ENCODE results near the gene PIP5K1B.

PIP5K1B gene

DNA sequence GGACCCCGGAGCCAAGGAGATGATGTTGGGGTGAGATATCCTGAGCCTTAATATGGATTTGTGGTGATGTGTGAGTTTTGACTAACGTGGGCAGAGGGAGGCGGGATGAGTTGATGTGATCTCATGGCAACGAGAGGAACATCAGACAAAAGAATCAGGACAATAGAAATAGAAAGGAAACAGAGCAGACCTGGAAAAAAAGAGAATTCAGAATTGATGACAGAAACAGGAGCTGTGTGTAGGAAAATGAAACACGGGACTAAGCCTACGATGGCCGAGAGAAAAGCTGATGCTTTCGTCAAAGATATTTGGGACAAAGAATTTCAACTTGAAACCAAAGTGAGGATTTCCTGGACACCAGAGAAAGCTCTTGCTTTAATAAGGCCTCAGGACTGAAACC, 298.0 kb downstream of the PIP5K1B start:
- no peak for DNase-seq

DNA sequence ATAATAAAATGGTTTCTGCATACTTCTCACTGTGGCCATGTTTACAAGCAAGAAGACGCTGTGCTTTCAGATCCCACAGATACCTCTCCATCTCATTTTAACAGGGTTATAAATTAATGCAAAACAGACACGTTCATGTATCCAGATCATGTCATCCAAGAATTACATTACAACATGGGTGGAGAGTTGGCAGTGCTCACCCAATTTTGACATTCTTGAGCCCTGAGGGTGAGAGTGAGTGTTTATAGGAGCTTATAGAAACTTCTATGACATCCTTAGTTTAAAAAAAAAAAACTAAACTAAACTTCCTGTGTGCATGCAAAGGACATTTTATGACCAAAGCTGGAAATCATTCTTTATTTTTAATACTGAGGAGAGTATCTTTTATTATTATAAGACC, 299.8 kb downstream of the PIP5K1B start:
- no peak for DNase-seq

DNA sequence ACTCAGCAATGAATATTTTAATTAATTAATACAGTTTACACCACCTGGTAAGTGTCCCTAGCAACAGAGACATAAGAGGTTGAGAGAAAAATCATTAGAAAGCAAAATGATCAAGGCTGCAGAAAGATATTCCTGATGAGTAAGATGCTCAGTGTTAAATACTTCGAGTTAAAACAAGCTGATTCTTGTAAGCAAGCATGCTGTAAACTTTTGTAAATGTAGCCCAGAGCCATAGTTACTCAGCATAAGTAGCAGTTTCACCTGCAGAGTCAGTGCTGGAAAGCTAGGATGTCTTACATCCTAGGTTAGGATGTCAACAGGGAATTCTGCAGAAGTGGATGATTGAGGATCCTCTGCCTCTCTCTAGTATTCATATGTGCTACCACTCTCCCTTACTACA, 304.7 kb downstream of the PIP5K1B start:
- DNase-seq: no peak

DNA sequence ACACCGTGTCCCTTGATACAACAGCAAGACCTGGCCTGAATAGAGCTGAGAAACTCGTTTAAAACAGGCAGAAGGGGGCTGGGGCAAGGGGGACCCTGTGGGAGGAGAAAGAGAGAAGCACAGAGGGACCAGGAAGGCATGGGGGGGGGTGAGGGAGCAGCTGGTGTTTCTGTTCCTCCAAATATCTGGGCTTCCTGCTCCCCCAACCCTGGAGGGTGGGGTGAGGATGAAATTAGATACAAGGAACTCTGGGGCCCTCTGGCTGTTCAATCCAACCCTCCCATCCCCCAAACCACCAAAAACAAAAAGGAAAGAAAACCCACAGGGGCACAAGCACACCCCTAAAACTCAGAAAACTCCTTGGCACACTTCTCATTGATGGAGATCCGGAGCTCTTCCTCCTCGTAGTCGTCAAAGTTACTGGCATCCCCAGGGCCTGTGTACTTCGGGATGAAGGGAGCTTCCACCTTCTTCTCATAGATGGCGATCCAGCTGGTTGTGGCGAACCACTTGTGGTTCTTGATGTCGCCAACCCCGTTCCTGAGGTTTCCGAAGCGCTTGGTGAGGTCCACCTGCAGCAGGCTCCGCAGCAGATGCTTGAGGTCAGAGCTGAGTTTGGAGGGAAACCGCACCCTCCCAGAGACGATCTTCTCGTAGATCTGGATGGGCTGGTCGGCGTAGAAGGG, 307.8 kb downstream of the PIP5K1B start:
- no peak for DNase-seq

DNA sequence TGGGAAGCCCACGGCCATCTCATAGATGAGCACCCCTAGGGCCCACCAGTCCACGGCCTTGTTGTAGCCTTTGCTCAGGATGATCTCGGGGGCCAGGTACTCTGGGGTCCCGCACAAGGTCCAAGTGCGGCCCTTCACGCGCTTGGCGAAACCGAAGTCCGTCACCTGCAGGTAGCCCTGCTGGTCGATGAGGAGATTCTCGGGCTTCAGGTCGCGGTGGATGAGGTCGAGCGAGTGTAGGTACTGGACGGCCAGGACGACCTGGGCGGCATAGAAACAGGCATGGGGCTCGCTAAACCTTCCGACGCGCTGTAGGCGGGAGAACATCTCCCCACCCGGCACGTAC, 308.3 kb downstream of the PIP5K1B start:
- no peak for DNase-seq

DNA sequence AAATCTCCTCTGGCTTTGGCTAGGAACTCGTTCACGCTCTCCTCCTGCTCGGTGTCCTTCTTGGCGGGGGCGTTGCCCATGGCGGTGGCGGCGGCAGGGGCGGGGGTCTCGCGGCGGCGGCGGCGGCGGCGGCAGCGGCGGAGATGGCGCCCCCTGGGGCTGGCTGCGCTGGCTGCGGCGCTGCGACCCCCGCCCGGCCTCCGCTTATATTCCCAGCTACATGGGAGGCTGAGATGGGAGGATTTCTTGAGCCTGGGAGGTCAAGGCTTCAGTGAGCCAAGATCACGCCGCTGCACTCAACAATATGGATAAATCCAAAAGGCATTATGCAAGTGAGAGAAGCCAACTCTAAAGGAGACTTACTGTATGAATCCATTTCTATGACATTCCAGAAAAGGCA, 309.0 kb downstream of the PIP5K1B start, which contains the start of gene PRKACG:
TSS of gene PRKACG (minus strand) at position 101 of the 400 bp plus-strand sequence. CDS start at position 80, 21 bp downstream.
- DNase-seq: no peak

DNA sequence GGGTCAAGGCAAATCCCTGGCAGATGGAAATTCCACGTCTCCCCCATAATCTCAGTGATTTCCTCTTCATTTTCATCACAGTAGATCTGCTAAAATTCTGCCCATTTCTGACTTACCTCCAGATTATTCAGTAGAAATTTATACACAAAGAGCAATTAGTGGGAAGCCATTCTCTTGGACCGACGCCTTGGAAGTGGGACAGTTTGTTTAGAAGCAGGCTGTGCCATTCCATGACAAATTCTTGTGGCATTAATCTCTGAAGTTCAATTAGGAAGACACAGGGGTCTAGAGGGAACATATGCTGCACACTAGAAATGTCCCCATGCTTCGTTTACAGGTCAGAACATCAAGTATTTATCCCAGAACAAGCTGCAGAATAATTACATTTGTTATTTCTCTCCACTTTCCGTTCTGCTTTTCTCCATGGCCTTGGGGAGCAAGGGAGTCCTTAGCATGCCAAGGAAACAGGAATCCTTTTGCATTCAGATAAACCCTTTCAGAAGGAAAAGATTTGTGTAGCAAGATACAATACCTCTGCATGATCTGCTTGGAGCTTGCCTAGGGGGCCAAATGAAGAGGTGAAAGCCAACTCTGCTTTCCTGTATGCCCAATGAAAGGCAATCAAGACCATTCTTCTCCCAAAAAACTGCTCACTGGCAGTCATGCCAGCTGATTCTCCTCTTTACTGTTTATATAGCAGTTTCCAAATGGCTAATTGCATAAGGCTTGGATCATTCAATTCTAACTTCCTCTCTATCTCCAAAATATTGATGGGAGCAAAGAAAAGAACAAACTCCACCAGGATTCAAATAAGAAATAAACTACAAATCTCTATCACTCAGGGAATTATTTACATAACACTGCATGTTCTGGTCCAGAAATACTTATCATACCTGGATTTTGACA, 311.4 kb downstream of the PIP5K1B start:
- DNase-seq: no peak

DNA sequence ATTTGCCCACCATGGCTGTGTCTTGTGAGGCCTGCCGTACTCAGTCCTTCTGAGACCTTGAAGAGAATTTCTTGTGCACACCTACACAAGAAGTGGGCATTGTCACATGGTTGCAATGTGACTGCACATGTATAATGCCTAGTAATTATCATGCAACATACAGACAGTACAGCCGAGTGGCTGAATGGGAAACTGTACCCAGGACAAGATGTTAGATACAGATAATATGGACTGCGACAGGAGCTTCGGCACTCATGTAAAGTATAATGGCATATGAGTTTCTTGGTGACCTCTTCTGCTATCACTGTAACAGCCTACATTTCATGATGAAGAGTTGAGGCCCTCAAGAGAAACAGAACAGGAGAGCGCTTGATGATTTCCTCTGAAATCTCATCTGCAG, 313.7 kb downstream of the PIP5K1B start:
- DNase-seq: no peak

DNA sequence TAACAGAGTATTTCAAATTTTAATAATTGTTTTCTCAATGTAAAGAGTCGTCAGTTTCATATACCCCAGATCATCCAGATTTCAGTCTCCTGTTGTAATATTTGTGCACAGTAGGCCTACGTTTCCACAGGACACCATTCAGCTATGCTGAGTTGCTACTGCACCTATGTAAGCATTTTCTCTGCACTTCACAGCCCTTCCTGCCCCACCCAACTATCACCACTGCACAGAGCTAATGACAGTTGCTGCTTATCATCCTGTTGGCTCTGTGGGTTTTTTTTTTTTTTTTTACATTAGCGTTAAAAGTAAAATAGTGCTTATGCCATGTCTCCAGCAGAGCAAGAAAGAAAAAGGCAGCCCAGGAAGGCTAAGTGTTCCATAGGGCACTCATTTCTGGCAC, 314.8 kb downstream of the PIP5K1B start:
- no peak for DNase-seq

DNA sequence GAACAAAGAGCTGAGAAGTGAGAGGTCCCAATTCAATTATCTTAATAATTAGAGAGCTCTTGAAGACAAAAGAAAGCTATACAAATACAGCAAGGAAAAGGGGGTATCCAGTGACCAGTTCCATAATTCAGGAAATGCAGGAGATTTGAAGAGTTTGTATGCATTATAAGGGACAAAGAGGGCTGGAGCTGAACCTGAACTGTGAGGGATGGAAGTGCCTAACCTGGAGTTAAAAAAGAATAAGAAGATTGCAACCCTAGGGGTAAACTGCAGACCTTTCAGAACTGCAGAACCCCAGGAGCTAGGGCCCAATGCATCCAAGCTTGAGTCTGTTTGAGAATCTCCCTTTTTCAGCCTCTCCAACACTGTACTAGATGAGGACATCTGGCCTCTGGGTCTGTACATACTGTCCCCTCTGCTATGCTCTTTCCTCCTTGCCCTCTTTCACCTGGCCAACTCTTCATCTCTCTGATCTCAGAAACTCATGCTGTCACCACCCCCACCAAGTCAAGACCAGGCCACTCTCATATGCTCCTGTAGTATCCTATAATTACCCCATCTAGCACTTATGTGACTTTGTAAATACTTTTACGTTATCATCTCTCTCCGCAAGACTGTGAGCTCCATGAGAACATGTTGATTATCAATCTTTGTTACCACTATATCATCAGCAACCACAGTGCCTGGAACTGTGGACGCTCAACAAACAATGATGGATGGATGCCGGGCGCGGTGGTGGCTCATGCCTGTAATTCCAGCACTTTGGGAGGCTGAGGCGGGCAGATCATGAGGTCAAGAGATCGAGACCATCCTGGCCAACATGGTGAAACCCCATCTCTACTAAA, 315.5 kb downstream of the PIP5K1B start:
- DNase-seq: no peak

DNA sequence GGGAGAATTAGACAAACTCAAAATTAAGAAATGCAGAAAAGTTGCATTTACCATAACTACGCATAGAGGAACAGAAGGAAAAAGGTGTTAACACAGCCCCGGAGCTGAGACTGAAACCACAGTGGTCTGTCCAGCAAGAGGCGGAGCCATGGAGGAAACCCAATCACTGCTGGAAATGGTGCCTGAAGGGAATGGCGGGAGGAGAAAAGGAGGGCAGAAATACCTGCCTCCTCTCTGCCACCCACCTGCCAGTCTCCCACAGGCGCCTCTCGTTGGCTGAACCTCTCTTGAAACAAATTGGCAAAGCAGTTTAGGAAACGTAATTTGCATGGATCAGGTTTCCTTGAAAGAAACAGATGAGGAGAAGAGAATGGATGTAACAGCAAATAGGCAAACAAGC, 318.6 kb downstream of the PIP5K1B start:
- DNase-seq: no peak

DNA sequence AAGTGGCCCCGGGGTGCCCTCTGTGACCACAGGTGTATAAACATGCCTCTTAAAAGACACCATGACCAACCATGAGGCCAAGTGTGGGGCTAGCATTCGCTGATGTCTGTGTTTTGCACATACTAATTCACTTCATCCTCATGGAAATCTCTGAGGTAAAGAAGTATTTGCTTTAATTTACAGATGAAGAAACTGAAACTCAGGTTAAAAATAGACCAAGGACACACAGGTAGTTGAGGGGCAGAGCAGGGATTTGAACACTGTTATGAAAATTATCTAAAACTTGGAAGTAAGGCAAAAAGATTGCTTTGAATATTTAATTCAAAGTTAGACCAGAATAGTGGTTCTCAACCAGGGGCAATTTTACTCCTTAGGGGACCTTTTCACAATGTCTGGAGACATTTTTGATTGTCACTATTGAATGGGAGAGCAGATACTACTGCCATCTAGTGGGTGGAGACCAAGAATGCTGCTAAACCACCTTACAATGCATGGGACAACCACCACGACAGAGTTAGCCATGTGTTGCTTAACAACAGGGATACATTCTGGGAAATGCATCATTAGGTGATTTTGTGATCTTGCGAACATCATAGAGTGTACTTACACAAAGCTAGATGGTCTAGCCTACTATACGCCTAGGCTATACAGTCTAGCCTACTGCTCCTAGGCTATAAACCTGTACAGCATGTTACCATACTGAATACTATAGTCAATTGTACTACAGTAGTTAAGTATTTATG, 322.5 kb downstream of the PIP5K1B start:
- no peak for DNase-seq

DNA sequence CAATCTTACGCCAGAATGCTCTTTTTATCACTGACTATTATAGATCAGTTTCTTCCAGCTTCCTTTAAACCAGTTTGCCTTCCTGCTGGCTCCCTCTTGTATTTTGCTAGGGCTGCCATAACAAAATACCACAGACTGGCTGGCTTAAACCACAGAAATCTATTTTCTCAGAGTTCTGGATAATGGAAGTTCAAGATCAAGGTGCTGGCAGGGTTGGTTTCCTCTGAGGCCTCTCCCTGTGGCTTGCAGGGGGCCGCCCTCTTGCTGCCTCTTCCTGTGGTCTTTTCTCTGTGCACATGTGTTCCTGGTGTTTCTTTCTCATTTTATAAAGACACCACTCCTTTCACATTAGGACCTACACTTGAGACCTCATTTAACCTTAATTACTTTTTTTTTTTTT, 323.7 kb downstream of the PIP5K1B start:
- no peak for DNase-seq

DNA sequence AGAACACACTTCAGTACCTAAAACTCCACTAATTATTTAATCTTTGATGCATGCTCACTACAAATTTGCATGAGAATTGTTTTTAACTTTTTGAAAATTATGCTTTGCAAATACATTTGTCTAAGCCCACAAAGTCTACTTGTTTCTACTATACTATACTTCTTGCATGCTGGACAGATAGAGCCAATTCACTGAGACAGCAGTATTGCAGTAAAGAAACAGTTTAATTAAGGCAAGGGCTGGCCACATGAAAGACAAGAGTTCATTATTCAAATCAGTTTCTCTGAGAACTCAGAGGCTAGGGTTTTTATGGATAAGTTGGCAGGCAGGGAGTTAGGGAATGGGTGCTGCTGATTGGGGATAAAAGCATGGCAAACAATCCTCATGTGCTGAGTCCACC, 324.5 kb downstream of the PIP5K1B start:
- no peak for DNase-seq

DNA sequence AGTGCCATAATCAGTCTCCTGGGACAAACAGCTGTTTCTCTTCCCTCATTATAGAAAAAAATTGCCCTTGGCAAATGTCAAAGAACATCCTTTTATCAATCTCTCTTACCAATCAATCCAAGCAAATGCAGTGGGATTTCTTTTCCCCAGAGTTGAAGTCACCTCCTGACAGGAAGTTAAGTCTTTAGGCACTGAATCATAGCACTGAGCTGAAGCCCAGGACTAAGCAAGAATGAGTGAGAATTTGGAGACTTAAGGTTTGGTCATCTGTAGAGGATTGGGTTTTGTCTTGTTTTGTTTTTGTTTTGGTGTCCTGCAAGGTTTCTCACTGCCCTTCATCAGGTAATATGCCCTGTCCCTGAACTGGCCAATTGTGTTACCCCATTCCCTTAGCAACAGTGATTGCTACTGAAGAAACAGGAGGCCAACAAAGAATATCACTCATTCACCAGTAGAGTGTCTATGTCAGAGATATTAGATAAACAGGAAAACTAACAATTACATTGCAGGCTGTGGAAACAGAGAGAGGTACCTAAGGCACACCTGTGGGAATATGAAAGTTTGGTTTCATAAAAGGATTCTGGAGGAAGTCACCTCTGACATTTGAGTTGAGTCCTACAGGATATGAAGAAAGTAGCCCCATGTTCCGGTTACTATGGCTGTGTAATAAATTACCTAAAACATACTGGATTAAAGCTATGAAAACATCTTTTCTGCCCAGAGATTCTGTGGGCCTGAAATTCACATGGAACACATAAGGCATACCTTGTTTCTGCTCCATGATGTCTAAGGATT, 326.0 kb downstream of the PIP5K1B start:
- no peak for DNase-seq

DNA sequence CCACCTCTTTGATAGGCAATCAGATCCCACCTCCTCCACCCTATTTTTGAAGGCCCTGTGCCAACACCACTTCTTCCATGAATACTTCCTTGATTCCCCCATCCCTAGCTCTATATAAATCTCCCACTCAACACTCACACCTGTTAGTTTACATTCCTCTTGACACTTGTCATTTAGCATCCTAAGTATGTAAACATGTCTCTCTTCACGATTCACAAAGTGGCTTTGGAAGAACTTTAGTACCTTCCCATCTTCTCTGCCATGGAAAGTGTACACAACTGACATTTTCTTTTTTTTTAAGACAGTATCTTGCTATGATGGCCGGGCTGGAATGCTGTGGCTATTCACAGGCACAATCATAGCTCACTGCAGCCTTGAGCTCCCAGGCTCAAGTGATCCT, 329.0 kb downstream of the PIP5K1B start:
- no peak for DNase-seq

DNA sequence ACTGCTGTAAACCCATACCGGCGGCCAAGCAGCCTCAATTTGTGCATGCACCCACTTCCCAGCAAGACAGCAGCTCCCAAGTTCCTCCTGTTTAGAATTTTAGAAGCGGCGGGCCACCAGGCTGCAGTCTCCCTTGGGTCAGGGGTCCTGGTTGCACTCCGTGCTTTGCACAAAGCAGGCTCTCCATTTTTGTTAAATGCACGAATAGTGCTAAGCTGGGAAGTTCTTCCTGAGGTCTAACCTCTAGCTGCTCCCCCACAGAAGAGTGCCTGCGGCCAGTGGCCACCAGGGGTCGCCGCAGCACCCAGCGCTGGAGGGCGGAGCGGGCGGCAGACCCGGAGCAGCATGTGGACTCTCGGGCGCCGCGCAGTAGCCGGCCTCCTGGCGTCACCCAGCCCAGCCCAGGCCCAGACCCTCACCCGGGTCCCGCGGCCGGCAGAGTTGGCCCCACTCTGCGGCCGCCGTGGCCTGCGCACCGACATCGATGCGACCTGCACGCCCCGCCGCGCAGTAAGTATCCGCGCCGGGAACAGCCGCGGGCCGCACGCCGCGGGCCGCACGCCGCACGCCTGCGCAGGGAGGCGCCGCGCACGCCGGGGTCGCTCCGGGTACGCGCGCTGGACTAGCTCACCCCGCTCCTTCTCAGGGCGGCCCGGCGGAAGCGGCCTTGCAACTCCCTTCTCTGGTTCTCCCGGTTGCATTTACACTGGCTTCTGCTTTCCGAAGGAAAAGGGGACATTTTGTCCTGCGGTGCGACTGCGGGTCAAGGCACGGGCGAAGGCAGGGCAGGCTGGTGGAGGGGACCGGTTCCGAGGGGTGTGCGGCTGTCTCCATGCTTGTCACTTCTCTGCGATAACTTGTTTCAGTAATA, 330.6 kb downstream of the PIP5K1B start, which contains the start of gene FXN:
TSS of gene FXN (plus strand) at position 315 of the 871 bp plus-strand sequence. CDS start at position 346, 31 bp downstream.
- peak; percentile 73 for DNase-seq

DNA sequence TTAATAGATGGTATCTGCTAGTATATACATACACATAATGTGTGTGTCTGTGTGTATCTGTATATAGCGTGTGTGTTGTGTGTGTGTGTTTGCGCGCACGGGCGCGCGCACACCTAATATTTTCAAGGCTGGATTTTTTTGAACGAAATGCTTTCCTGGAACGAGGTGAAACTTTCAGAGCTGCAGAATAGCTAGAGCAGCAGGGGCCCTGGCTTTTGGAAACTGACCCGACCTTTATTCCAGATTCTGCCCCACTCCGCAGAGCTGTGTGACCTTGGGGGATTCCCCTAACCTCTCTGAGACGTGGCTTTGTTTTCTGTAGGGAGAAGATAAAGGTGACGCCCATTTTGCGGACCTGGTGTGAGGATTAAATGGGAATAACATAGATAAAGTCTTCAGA, 331.3 kb downstream of the PIP5K1B start:
- DNase-seq: no peak

DNA sequence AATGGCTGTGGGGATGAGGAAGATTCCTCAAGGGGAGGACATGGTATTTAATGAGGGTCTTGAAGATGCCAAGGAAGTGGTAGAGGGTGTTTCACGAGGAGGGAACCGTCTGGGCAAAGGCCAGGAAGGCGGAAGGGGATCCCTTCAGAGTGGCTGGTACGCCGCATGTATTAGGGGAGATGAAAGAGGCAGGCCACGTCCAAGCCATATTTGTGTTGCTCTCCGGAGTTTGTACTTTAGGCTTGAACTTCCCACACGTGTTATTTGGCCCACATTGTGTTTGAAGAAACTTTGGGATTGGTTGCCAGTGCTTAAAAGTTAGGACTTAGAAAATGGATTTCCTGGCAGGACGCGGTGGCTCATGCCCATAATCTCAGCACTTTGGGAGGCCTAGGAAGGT, 331.8 kb downstream of the PIP5K1B start:
- no peak for DNase-seq

DNA sequence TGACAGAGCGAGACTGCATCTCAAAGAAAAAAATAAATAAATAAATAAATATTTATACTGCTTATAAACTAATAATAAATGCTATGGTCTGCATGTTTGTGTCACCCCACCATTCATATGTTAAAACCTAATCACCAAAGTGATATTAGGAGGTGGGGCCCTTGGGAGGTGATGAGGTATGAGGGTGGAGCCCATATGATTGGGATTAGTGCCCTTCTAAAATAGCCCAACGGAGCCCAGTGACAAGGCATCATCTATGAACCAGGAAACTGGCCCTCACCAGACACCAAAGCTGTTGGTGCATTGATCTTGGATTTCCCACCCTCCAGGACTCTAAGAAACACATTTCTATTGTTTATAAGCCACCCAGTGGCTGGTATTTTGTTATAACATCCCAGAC, 335.6 kb downstream of the PIP5K1B start:
- no peak for DNase-seq
